ENCODE measurements around the gene MYOM3.

Gene MYOM3

GRCh38 chr1:24138476-24139221 lies 26.7 kb upstream of the MYOM3 start:
- DNase-seq = no peak

- no peak for DNase-seq
Observed at GRCh38 chr1:24136956-24137539, 25.1 kb upstream of the MYOM3 start.

- no peak for DNase-seq
Observed at GRCh38 chr1:24134376-24134775, 22.4 kb upstream of the MYOM3 start.

- no peak for DNase-seq
Observed at GRCh38 chr1:24133819-24134218, 21.9 kb upstream of the MYOM3 start.

GRCh38 chr1:24130385-24130784 lies 18.4 kb upstream of the MYOM3 start:
- DNase-seq = no peak

- no peak for DNase-seq
Observed at GRCh38 chr1:24127801-24128363, 15.9 kb upstream of the MYOM3 start.

- DNase-seq = no peak
Observed at GRCh38 chr1:24127134-24127800, 15.3 kb upstream of the MYOM3 start.

- DNase-seq = no peak
Observed at GRCh38 chr1:24126672-24127023, 14.7 kb upstream of the MYOM3 start.

GRCh38 chr1:24126018-24126671 lies 14.2 kb upstream of the MYOM3 start:
- DNase-seq = no peak

GRCh38 chr1:24125456-24125855 lies 13.5 kb upstream of the MYOM3 start:
- DNase-seq = no peak

- no peak for DNase-seq
Observed at GRCh38 chr1:24124980-24125379, 13.0 kb upstream of the MYOM3 start.

- no peak for DNase-seq
Observed at GRCh38 chr1:24123611-24124010, 11.7 kb upstream of the MYOM3 start.

GRCh38 chr1:24122776-24123175 lies 10.8 kb upstream of the MYOM3 start:
- DNase-seq = no peak

- no peak for DNase-seq
Observed at GRCh38 chr1:24121406-24121805, 9.5 kb upstream of the MYOM3 start.

GRCh38 chr1:24120965-24121364 lies 9.0 kb upstream of the MYOM3 start:
- DNase-seq = no peak

GRCh38 chr1:24119859-24120756 lies 8.2 kb upstream of the MYOM3 start:
- no peak for DNase-seq

- no peak for DNase-seq
Observed at GRCh38 chr1:24119489-24119858, 7.5 kb upstream of the MYOM3 start.

- no peak for DNase-seq
Observed at GRCh38 chr1:24118410-24119242, 6.7 kb upstream of the MYOM3 start.

GRCh38 chr1:24117722-24118409 lies 5.9 kb upstream of the MYOM3 start:
- no peak for DNase-seq

GRCh38 chr1:24117132-24117531 lies 5.2 kb upstream of the MYOM3 start:
- DNase-seq = no peak

- no peak for DNase-seq
Observed at GRCh38 chr1:24114753-24115152, 2.8 kb upstream of the MYOM3 start.

Data from DMS79 treated with DMSO at 0.1 percent for 48 hours (cell line).